ENCODE results near the gene CXCL14.
"Not testable (repeated sequence)": the region's sequence is repeated elsewhere in the genome, so short reads cannot be mapped to it uniquely, and the experiment has no call there.

CXCL14 gene

DNA sequence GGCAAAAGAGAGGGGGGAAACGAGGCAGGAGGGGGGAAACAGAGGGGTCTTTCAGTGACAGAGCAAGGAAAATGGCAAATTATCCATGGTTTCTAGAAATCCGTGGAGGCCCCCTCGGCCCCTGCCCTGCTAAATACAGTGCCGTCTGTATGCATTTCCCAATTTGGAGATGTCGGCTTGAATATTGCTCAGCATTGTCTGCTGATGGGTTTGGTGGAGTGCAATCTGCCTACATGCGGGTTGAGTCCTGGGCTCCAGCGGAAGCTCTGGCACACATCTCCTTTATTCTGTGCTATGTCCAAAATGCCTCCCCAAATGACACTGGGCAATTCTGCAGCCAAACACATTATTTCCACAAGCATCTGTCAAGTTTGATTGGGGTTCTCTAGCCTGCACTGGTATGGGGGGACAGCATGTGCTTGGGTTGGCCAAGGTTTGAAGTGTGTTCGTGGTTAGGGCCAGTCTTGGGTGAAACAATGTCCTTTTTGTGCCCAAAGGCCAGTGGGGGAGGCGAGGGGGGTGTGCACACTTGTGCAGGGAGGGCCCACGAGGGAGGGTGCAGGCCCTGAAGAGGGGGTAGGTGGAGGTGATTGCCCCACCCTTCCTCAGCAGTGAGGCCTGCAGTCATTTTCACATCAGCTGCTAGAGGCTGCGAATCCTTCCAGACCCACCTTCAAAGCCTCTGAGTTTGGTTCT is 36.8 kb downstream of the CXCL14 start:
- no peak for DNase-seq

DNA sequence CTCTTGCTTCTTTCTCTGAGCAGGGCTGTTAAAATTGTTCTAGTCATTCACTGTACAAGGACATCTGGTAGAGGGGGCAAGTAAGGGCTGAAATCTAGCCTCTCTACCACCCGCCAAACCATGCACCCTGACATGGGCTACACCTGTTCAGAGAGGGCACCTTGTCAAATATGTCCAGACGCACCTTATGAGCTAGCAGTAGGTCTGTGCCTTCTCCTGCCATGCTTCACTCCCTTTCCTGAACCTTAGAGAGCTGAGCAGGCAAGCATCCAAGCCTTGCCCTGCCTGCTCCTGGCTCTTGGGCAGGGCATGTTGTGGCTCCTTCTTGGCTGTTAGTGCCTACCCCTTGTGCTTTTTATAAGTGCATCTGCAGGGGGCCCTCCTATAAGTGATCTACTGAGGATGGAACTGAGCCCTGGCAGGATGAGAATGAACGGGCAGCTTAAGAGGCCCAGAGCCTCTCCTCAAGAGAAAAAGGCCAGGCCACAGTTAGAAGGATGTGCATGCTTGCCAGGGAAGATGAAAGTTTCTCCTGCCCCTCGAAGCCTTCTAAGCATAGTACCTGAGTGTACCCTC is 39.3 kb downstream of the CXCL14 start:
- DNase-seq: no peak

DNA sequence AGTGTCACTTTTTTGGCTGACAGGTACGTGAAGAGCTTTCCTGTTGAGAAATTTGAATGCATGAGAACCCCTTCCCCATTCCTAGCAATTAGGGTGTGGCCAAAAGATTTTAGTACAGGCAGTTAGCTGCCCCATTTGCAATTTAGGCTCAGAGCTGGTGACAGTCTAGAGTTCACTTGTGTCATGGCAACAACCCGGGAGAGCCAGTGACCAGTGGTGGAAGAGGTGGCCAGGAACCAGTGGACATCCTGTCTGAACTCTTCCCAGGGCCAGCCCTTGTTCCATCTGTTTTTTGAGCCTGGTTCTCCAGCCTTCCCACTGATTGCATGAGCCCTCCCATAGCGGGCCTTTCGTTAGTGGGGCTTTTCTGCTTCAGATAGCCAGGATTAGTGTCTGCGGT is 40.5 kb downstream of the CXCL14 start:
- DNase-seq: no peak

DNA sequence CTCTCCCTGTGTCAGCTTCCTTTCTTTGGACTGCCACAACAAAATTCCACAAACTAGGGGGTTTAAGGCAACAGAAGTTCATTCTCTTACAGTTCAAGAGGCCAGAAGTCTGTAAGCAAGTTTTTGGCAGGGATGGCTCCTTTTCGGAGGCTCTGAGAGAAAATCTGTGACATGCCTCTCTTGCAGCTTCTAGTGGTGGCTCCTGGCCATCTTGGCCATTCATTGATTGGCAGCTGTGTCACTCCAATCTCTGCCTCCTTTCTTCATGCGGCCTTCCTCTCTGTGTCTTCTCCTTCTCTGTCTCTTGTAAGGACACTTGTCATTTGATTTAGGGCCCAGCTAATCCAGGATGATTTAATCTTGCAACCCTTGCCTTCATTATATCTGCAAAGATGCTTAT is 41.0 kb downstream of the CXCL14 start:
- DNase-seq: no peak

DNA sequence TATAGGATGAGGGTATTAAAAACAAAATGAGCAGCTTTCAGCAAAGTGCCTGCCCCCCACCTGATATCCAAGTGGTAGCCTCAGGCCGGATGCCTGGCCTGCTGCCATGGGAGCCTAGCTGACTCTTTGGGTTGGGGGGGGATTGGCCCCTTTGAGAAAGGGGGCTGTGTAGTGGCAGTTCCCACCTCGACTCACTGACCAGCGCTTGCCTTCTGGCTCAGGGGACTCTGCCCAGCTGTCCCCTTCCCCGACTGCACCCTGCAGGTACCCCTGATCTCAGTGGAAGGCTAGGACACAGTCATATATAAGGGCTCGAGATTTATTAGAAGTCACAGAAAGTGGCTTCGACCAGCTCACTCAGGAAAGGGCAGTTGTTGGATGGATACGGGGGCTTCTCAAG is 41.5 kb downstream of the CXCL14 start:
- DNase-seq: no peak

DNA sequence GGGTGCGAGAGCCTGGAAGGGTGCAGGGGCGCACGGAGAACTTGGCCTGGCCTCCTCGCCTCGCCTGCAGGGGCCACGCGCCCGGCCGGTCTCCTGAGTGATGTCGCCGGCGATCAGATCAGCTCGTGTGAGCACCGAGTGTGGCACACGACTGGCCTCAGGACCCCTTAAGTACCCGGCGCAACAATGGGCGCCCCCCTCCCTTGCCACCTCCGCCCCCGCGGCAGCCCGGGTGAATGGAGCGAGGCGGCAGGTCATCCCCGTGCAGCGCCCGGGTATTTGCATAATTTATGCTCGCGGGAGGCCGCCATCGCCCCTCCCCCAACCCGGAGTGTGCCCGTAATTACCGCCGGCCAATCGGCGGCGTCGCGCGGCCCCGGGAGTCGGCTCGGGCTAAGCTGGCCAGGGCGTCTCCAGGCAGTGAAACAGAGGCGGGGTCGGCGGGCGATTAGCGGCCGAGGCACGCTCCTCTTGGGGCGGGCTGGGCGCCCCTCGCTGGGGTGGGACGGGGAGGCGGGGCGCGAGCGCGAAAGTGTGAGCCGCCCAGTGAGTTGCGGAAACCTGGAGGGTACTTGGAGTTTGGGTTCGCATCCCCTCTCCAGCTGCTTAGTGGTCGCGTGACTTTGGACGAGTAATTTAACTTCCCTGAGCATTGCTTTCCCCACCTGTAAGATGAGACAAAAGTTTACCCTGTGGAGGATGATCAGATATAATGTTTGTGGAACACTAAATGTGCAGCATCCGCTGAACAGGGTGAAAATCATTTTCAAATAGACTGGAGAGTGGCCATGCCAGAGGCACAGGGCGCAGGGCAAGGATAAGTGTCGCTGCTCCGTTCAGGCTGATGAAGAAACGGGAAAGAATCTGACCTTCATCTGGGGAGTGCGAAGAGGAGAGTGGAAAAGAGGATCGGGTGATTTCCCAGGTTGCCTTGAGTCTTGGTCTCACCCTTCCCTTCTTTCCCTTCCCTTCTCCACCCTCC is 42.7 kb downstream of the CXCL14 start, which contains the start of gene NEUROG1:
Gene NEUROG1, minus strand, starts transcription at position 145 of the 982 bp plus-strand sequence. CDS start 274 bp downstream, outside the sequence.
- no peak for DNase-seq

DNA sequence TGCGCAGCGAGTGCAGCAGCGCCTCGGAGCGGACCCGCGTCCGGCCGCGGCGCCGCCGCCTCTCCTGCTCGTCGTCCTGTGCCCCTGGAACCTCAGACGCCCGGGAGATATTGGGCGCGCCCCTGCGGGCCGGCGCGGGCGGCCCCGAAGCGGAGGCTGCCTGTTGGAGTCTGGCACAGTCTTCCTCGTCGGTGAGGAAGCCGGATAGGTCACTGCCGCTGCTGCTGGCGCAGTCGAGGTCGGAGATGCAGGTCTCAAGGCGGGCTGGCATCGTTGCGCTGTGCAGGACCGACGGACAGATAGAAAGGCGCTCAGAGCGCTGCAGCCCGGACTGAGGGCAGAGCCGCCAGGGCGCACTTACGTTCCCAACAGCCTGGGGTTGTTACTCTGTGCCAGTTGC is 43.4 kb downstream of the CXCL14 start:
- DNase-seq: no peak

DNA sequence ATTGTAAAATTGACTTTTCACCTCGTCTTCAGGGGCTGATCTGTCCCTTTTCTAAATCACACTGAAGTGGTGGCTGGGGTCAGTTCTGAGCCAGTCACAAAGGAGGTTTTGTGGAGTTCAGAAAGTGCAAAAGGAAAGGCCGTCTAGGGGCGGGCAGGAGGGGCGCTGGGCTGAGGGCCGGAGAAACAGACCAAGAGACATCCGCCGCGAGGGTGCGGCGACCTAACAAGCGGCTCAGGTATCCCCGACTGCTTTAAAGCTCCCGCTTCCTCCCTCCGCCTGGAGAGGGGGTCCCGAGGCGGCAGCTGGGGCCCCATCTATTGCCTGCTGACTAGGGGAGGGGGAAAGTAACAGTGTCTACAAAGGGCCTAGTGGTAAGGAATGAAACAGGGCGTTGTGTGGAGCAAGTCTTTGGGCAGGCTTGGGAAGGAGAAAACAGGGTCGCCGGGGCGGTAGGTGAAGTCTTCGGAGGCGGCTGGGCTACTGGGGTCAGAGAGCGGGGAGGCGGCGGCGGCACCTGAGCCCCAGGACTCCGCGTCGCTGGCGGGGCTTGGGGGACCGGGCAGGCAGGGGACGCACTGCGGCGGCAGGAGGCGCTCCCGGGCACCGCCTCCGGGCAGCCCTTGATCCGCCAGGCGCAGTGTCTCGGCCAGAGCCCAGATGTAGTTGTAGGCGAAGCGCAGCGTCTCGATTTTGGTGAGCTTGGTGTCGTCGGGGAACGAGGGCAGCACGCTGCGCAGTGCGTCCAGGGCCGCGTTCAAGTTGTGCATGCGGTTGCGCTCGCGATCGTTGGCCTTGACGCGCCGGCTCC is 44.0 kb downstream of the CXCL14 start:
- no peak for DNase-seq

DNA sequence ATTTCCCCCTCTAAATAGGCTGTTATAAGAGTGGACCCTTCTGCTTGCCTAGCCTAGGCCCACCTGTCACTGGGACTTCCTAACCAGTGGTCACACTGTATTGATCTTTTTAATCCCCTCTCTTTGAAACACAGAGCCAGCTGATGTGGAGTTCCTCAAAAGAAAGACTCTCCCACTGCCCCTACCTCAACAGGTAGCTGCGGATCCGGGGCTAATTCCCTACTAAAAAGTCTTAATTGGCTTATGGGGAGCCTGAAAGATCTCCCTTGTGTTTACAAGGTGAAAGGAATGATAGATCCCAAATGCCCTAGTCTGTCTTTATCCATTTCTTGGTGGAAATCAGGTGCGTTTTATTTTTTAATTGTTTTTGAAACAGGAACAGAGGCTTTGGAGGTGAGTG is 45.0 kb downstream of the CXCL14 start:
- no peak for DNase-seq

DNA sequence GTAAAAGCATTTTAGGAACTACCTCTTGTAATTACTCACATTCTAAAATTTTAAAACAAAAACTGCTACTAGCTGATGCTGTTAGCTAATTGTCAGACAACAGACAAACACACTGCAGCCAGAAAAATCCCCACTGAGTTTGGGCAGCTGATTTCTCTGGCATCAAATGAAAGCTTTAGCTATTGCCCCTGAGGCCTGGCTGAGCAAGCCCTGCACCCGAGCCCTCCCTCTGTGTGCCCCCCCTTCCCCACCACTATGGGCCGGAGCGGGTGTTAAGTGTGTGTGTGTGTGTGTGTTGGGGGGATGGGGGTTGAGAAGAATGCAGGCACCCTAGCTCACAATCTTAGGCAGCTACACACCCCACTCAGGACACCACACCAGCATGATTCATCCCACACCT is 45.5 kb downstream of the CXCL14 start:
- no peak for DNase-seq

DNA sequence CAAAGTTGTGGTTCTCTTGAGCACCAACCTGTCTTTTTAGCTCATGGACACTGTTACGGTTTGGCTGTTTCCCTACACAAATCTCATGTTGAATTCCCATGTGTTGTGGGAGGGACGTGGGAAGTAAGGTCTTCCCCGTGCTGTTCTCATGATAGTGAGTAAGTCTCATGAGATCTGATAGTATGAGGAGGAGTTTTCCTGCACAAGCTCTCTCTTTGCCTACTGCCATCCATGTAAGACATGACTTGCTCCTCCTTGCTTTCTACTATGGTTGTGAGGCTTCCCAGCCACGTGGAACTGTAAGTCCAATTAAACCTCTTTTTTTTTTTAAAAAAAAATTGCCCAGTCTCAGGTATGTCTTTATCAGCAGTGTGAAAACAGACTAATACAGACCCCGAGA is 49.2 kb downstream of the CXCL14 start:
- not testable (repeated sequence) for DNase-seq

DNA sequence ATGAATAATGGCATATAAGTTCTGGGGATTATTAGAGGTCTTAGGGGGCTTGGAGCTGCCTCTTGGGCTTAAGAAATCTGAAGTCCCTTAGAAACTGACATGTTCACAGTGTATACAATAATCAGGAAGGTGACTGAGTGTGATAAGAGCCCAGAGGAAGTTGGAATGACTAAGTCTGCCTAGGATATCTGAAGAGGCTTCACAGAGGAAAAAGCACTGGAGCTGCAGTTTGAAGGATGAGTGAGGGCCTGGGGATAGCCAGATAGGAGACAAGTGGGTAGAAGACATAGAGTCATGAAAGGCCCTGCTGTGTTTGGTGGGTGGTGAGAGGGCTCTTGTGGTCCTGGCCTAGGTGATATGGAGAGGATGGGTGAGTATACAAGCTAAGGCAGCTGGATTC is 51.9 kb downstream of the CXCL14 start:
- no peak for DNase-seq

DNA sequence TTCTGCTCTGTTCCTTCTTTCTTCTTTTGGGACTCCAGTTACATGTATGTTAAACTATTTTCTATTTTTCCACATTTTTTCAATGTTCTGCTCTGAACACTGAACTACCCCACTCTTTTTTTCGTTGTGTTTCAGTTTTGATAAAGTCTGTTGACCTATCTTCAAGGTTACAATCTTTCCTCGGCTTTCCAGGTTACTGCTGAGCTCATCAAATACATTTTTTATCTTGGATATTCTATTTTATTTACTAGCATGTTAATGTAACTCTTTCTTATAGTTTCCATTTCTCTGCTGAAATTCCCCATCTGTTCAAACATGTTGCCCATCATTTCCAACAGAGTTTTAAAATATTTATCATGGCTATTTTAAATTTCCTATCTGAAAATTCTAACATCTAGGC is 56.8 kb downstream of the CXCL14 start:
- no peak for DNase-seq
